Activated naive CD4-positive, alpha-beta T cell treated with anti-CD3 and anti-CD28 coated beads, Interleukin-2, amount 50 U/mL, for 24 hours (primary cell): ENCODE results near the gene FANCG.

Experiments
- H3K27ac Mint-ChIP-seq: one replicate; pipeline ENCODE4 v1.8.0; 2021; ENCODE audit warnings: mild to moderate bottlenecking, mixed read lengths
- H3K27me3 Mint-ChIP-seq: one replicate; pipeline ENCODE4 v1.8.0; 2021; ENCODE audit warnings: mixed read lengths
- H3K36me3 Mint-ChIP-seq: one replicate; pipeline ENCODE4 v1.8.0; 2021; ENCODE audit warnings: mixed read lengths
- H3K4me1 Mint-ChIP-seq: one replicate; pipeline ENCODE4 v1.8.0; 2021; ENCODE audit warnings: mixed read lengths
- H3K4me3 Mint-ChIP-seq: one replicate; pipeline ENCODE4 v1.8.0; 2021; ENCODE audit warnings: mild to moderate bottlenecking, mixed read lengths
- H3K9me3 Mint-ChIP-seq: one replicate; pipeline ENCODE4 v1.8.0; 2021; ENCODE audit warnings: mixed read lengths

FANCG gene

GRCh38 chr9:35056571-35057270 is 23.0 kb downstream of the FANCG start:
- H3K4me1 Mint-ChIP-seq, result no peaks in the 10 kb centered on the region
- peak overlapping the region; percentile 83 for H3K27ac Mint-ChIP-seq
- no peaks in the 10 kb centered on the region for H3K27me3 Mint-ChIP-seq
- H3K4me3 Mint-ChIP-seq, result no peak overlapping the region
- H3K9me3 Mint-ChIP-seq, result no peaks in the 10 kb centered on the region
- H3K36me3 Mint-ChIP-seq, result peaks cover 20% of the 10 kb centered on the region

GRCh38 chr9:35054871-35055644 is 24.7 kb downstream of the FANCG start:
- Mint-ChIP-seq H3K27ac (no peak overlapping the region), H3K27me3 (no peaks in the 10 kb centered on the region), H3K4me3 (no peak overlapping the region), H3K36me3 (peaks cover 21% of the 10 kb centered on the region), H3K9me3 (no peaks in the 10 kb centered on the region), H3K4me1 (peaks cover 5% of the 10 kb centered on the region)

DNA sequence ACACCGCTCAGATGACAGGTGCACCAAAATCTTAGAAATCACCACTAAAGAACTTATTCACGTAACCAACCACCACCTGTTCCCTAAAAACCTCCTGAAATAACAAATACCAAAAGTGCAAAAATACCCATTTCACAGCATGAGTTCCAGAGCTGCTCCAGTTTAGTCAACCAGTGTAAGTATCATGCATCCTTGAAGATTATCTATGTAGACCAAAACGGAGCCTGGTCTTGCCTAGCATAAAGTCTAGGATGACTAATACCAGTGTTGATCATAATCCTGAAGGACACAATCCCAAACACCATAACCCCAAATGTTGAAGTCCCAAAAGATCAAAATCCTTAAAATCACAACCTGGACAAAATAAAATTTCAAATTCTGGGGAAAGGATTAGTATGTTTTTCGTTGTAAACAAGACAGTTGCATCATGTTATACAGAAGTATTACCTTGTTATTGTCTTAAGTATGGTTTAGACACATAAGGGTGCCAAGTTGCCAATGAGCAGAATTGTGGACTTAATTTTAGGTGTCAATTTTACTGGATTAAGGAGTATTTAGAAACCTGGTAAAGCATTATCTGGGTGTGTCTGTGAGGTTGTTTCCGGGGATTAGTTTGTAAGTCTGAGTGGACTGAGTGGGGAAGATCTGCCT is 25.4 kb downstream of the FANCG start:
- Mint-ChIP-seq H3K36me3 (peaks cover 19% of the 10 kb centered on the region), H3K27ac (no peak overlapping the region), H3K27me3 (no peaks in the 10 kb centered on the region), H3K9me3 (no peaks in the 10 kb centered on the region), H3K4me1 (peaks cover 5% of the 10 kb centered on the region), H3K4me3 (no peak overlapping the region)

GRCh38 chr9:35051069-35051967 is 28.4 kb downstream of the FANCG start:
- Mint-ChIP-seq H3K27me3 (no peaks in the 10 kb centered on the region), H3K27ac (no peak overlapping the region), H3K4me3 (no peak overlapping the region), H3K9me3 (no peaks in the 10 kb centered on the region), H3K36me3 (peaks cover 14% of the 10 kb centered on the region), H3K4me1 (peaks cover 5% of the 10 kb centered on the region)

DNA sequence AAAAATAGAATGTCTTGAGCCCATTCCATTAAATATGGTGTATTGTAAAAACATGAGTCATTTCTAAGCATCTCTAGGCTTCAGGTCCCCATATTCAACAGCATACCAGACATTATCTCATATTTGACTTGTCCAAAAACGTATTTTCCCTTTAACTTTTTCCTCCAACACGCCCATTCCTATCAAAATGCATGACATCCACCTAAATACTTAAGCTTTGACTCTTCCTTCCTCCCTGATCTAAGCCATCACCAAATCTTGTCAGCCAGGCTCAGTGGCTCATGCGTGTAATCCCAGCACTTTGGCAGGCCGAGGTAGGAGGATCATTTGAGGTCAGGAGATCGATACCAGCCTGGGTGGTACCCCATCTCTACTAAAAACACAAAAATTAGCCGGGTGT is 31.2 kb downstream of the FANCG start:
- peaks cover 18% of the 10 kb centered on the region for H3K36me3 Mint-ChIP-seq
- H3K4me3 Mint-ChIP-seq, result no peak overlapping the region
- no peaks in the 10 kb centered on the region for H3K27me3 Mint-ChIP-seq

DNA sequence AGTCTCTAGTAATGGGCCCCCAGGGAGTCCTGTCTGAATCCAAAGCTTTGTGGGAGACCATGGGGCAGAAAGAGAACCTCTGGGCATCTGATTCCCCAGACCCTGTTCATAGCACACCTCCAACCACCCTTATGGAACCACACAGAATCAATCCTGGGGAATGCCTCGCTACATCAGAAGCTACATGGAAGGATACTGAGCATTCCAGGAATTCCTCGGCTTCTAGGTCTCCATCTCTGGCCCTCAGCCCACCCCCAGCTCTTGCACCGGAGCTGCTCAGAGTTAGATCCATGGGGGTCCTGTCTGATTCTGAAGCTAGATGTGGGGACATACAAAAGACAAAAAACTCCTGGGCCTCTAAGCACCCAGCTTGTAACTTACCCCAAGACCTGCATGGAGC is 35.7 kb downstream of the FANCG start:
- Mint-ChIP-seq H3K27me3 (no peaks in the 10 kb centered on the region), H3K4me1 (no peaks in the 10 kb centered on the region), H3K27ac (no peak overlapping the region), H3K36me3 (peaks cover 15% of the 10 kb centered on the region), H3K4me3 (no peak overlapping the region), H3K9me3 (no peaks in the 10 kb centered on the region)

More for the DNA sequence above, 31.2 kb downstream of the FANCG start:
- no peaks in the 10 kb centered on the region for H3K9me3 Mint-ChIP-seq
- H3K4me1 Mint-ChIP-seq, result peaks cover 5% of the 10 kb centered on the region
- no peak overlapping the region for H3K27ac Mint-ChIP-seq

DNA sequence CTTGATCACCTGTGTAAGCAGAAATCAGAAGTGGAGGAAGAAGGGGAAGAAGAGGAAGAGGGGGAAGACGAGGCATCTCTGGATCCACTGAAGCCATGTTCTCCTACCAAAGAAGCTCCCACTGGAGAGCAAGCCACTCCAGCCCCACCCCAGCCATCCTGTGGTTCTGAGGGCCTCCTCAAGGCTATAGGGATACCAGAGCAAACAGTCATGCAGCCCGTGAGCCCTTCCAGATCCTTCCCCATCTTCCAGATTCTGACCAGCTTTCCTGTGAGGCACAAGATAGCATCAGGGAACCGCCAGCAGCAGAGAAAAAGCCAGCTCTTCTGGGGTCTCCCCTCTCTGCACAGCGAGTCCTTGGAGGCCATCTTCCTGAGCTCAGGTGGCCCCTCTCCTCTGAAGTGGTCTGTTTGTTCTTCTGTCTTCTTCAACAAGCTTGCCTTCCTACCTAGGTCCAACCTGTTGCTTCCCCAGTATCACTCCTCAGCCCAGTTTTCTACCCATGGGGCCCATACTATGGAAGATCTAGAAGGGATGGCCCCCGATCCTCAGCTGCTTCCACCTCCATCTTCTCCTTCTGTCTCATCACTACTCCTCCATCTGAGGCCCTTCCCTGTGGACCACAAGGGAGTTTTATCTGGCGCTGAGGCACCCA is 36.7 kb downstream of the FANCG start:
- H3K9me3 Mint-ChIP-seq, result no peaks in the 10 kb centered on the region
- H3K4me3 Mint-ChIP-seq, result no peak overlapping the region
- no peaks in the 10 kb centered on the region for H3K27me3 Mint-ChIP-seq
- no peaks in the 10 kb centered on the region for H3K4me1 Mint-ChIP-seq
- no peak overlapping the region for H3K27ac Mint-ChIP-seq
- peaks cover 8% of the 10 kb centered on the region for H3K36me3 Mint-ChIP-seq

- Mint-ChIP-seq H3K27me3 (no peaks in the 10 kb centered on the region), H3K4me1 (no peaks in the 10 kb centered on the region), H3K36me3 (peaks cover 8% of the 10 kb centered on the region), H3K9me3 (no peaks in the 10 kb centered on the region), H3K4me3 (no peak overlapping the region), H3K27ac (no peak overlapping the region)
Observed at GRCh38 chr9:35042081-35042604, 37.6 kb downstream of the FANCG start.

- Mint-ChIP-seq H3K36me3 (peaks cover 6% of the 10 kb centered on the region), H3K9me3 (no peaks in the 10 kb centered on the region), H3K27ac (peak overlapping the region; percentile 32), H3K27me3 (no peaks in the 10 kb centered on the region), H3K4me3 (peak overlapping the region; percentile 63), H3K4me1 (peaks cover 10% of the 10 kb centered on the region)
Observed at GRCh38 chr9:35035851-35036701, 43.7 kb downstream of the FANCG start.

- H3K9me3 Mint-ChIP-seq, result no peaks in the 10 kb centered on the region
- H3K4me3 Mint-ChIP-seq, result no peak overlapping the region
- H3K36me3 Mint-ChIP-seq, result peaks cover 7% of the 10 kb centered on the region
- no peaks in the 10 kb centered on the region for H3K27me3 Mint-ChIP-seq
- no peak overlapping the region for H3K27ac Mint-ChIP-seq
- H3K4me1 Mint-ChIP-seq, result peaks cover 13% of the 10 kb centered on the region
Observed at GRCh38 chr9:35033101-35033500, 46.6 kb downstream of the FANCG start.

DNA sequence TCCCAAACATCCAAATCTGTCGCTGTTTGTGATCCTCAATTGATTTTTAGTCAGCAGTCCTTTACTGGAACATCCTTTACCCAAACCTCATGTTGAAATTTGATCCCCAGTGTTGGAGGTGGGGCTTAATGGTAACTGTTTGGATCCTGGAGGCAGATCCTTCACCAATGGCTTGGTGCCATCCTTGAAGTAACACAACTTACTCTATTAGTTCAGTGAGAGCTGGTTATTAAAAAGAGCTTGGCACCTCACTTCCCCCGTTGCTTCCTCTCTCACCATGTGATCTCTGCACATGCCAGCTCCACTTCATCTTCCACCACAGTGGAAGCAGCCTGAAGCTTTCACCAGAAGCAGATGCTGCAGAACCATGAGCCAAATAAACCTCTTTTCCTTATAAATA is 49.9 kb downstream of the FANCG start:
- Mint-ChIP-seq H3K27ac (no peak overlapping the region), H3K36me3 (peaks cover 7% of the 10 kb centered on the region), H3K4me1 (peaks cover 17% of the 10 kb centered on the region), H3K4me3 (no peak overlapping the region), H3K27me3 (no peaks in the 10 kb centered on the region), H3K9me3 (no peaks in the 10 kb centered on the region)

GRCh38 chr9:35029241-35029640 is 50.5 kb downstream of the FANCG start:
- no peak overlapping the region for H3K27ac Mint-ChIP-seq
- peaks cover 9% of the 10 kb centered on the region for H3K36me3 Mint-ChIP-seq
- no peak overlapping the region for H3K4me3 Mint-ChIP-seq
- peaks cover 17% of the 10 kb centered on the region for H3K4me1 Mint-ChIP-seq
- no peaks in the 10 kb centered on the region for H3K9me3 Mint-ChIP-seq
- no peaks in the 10 kb centered on the region for H3K27me3 Mint-ChIP-seq

GRCh38 chr9:35028341-35028740 is 51.4 kb downstream of the FANCG start:
- Mint-ChIP-seq H3K36me3 (peaks cover 10% of the 10 kb centered on the region), H3K4me3 (no peak overlapping the region), H3K27ac (no peak overlapping the region), H3K27me3 (no peaks in the 10 kb centered on the region), H3K9me3 (no peaks in the 10 kb centered on the region), H3K4me1 (peaks cover 22% of the 10 kb centered on the region)

- peaks cover 9% of the 10 kb centered on the region for H3K36me3 Mint-ChIP-seq
- no peaks in the 10 kb centered on the region for H3K27me3 Mint-ChIP-seq
- no peak overlapping the region for H3K27ac Mint-ChIP-seq
- no peak overlapping the region for H3K4me3 Mint-ChIP-seq
- no peaks in the 10 kb centered on the region for H3K9me3 Mint-ChIP-seq
- H3K4me1 Mint-ChIP-seq, result peaks cover 24% of the 10 kb centered on the region
Observed at GRCh38 chr9:35027860-35028259, 51.9 kb downstream of the FANCG start.
